ENCODE data around the gene ZNF747. TPM values are rescaled to one million over a fixed set of nuclear protein-coding genes. Genes with fewer than 3 reads are reported as not detected.

ZNF747 gene
- total RNA-seq, 2 donors from 2014 or later: 15.5 to 17.1 TPM

DNA sequence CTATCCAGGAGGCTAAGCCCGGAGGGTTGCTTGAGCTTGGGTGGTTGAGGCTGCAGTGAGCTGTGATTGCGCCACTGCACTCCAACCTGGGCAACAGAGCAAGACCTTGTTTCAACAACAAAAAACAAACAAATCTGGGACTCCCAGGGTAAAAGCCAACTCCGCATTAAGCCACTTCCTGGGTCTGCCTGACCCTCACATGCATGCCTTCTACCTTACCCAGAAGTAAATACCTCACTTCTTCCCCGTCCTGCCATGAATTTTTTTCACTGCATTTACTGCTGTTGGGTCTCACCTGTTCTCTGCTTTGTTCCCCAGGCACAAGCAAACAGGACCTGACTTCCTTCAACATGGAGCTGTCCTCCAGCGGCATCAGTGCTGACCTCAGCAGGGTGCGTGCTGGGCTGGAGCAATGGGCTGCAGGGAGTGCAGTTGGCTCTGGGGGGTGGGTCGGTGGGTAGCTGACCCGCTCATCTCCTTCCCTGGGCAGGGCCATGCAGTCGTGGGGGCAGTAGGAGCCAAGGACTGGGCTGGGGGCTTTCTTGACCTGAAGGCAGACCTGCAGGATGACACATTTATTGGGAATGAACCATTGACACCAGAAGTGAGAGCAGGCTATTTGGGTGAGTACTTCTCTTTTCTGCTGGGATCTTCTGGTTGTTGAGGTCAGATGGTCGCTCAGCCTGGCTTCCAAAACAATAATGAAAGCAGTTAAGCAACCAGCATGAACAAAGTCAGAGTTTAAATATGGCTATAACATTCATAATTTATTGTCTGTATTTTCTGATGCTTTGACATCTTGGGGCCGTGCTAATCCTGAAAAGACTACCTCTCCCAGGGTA, 45.7 kb downstream of the ZNF747 start:
- H3K27ac ChIP-seq (ENCODE audit: low read depth, low read length): no peak overlapping the region
- H3K4me1 ChIP-seq (ENCODE audit: control insufficient read depth, insufficient read depth, low read length): no peaks in the 10 kb centered on the region
- peak; percentile 80 for DNase-seq
- H3K4me1 Mint-ChIP-seq: peaks cover 8% of the 10 kb centered on the region
- H3K9me3 Mint-ChIP-seq: no peaks in the 10 kb centered on the region
- no peaks in the 10 kb centered on the region for H3K27me3 ChIP-seq (ENCODE audit: control insufficient read depth, insufficient read depth, low read length, poor library complexity, severe bottlenecking)
- TF ChIP-seq, protein P1, sequence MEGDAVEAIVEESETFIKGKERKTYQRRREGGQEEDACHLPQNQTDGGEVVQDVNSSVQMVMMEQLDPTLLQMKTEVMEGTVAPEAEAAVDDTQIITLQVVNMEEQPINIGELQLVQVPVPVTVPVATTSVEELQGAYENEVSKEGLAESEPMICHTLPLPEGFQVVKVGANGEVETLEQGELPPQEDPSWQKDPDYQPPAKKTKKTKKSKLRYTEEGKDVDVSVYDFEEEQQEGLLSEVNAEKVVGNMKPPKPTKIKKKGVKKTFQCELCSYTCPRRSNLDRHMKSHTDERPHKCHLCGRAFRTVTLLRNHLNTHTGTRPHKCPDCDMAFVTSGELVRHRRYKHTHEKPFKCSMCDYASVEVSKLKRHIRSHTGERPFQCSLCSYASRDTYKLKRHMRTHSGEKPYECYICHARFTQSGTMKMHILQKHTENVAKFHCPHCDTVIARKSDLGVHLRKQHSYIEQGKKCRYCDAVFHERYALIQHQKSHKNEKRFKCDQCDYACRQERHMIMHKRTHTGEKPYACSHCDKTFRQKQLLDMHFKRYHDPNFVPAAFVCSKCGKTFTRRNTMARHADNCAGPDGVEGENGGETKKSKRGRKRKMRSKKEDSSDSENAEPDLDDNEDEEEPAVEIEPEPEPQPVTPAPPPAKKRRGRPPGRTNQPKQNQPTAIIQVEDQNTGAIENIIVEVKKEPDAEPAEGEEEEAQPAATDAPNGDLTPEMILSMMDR (conservative IDR thresholded peaks at IDR 0.05): no peak
- H3K4me3 Mint-ChIP-seq: no peak overlapping the region
- H3K27ac Mint-ChIP-seq: peak overlapping the region; percentile 45
- no peak overlapping the region for H3K9ac ChIP-seq (ENCODE audit: extremely low read depth, low read length, poor library complexity, severe bottlenecking)
- H3K27me3 Mint-ChIP-seq (ENCODE audit: insufficient read depth): peaks cover 4% of the 10 kb centered on the region
- H3K36me3 ChIP-seq (ENCODE audit: control insufficient read depth, insufficient read depth, low read length): no peaks in the 10 kb centered on the region
- no peaks in the 10 kb centered on the region for H3K36me3 Mint-ChIP-seq (ENCODE audit: low read depth)
- H3K4me3 ChIP-seq (ENCODE audit: low read length): no peak overlapping the region
- 74 to 78% methylated on average over 8 to 11 of the region's 11 CpGs for WGBS, 2 experiments (ENCODE audit: insufficient coverage in 1 of 2, insufficient read length in 1 of 2)
- H3K9me3 ChIP-seq (ENCODE audit: control insufficient read depth, low read length): no peaks in the 10 kb centered on the region

DNA sequence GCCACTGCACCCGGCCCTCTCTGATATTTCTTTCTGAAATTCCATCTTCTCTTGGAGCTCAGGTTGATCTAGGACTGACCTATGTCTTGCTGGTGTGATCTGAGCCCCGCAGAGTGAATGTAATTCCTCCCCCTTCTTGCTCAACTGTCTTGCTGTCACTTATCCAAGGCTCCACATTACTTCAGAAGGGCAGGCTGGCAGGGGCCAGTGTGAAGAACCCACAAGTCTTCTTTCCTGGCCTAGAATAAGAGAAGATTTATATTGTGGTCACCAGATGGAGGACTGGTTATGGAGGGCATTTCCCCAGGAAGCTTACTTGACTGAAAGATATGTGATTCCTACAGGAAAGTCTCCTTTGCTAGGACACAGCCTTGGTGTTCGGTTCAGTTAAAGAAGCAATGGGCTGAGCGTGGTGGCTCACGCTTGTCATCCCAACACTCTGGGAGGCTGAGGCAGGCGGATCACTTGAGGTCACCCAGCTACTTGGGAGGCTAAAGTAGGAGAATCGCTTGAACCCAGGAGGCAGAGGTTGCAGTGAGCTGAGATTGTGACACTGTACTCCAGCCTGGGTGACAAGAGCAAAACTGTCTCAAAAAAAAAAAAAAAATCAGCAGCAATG, 48.7 kb downstream of the ZNF747 start:
- DNase-seq: no peak
- 92% methylated on average over 6 to 7 of the region's 7 CpGs for WGBS, 2 experiments (ENCODE audit: insufficient coverage in 1 of 2, insufficient read length in 1 of 2)
- H3K36me3 ChIP-seq (ENCODE audit: control insufficient read depth, insufficient read depth, low read length): no peaks in the 10 kb centered on the region

DNA sequence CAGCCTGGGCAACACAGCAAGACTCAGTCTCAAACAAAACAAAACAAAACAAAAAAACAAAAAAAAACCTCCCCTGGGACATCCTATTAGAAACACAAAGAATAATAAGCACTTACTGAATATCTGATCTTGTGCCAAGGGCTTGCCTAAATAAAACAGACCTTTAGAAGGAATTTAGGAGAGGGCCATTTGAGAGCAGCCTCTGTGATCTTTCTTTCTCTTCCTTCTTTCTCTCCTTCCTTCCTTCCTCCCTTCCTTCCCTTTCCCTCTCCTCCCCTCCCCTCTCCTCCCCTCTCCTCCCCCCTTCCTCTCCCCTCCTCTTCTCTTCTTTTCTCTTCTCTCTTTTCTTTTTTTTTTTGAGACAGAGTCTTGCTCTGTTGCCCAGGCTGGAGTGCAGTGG, 49.8 kb downstream of the ZNF747 start:
- Mint-ChIP-seq H3K4me3 (no peak overlapping the region), H3K4me1 (peaks cover 8% of the 10 kb centered on the region), H3K27me3 (ENCODE audit: insufficient read depth) (peaks cover 10% of the 10 kb centered on the region), H3K27ac (no peak overlapping the region), H3K9me3 (no peaks in the 10 kb centered on the region), H3K36me3 (ENCODE audit: low read depth) (no peaks in the 10 kb centered on the region)
- Histone ChIP-seq H3K36me3 (ENCODE audit: control insufficient read depth, insufficient read depth, low read length) (no peaks in the 10 kb centered on the region), H3K9me3 (ENCODE audit: control insufficient read depth, low read length) (no peaks in the 10 kb centered on the region), H3K4me1 (ENCODE audit: control insufficient read depth, insufficient read depth, low read length) (no peaks in the 10 kb centered on the region), H3K9ac (ENCODE audit: extremely low read depth, low read length, poor library complexity, severe bottlenecking) (no peak overlapping the region), H3K27ac (ENCODE audit: low read depth, low read length) (no peak overlapping the region), H3K27me3 (ENCODE audit: control insufficient read depth, insufficient read depth, low read length, poor library complexity, severe bottlenecking) (no peaks in the 10 kb centered on the region), H3K4me3 (ENCODE audit: low read length) (no peak overlapping the region)
- TF ChIP-seq, protein P1 (conservative IDR thresholded peaks at IDR 0.05): no peak
- no peak for DNase-seq

More for the DNA sequence above, 48.7 kb downstream of the ZNF747 start:
- no peak overlapping the region for H3K27ac ChIP-seq (ENCODE audit: low read depth, low read length)
- no peaks in the 10 kb centered on the region for H3K36me3 Mint-ChIP-seq (ENCODE audit: low read depth)
- no peak overlapping the region for H3K4me3 ChIP-seq (ENCODE audit: low read length)
- TF ChIP-seq, protein P1 (conservative IDR thresholded peaks at IDR 0.05): no peak
- no peaks in the 10 kb centered on the region for H3K9me3 ChIP-seq (ENCODE audit: control insufficient read depth, low read length)
- H3K4me1 ChIP-seq (ENCODE audit: control insufficient read depth, insufficient read depth, low read length): no peaks in the 10 kb centered on the region
- peaks cover 7% of the 10 kb centered on the region for H3K27me3 Mint-ChIP-seq (ENCODE audit: insufficient read depth)
- no peaks in the 10 kb centered on the region for H3K9me3 Mint-ChIP-seq
- no peak overlapping the region for H3K9ac ChIP-seq (ENCODE audit: extremely low read depth, low read length, poor library complexity, severe bottlenecking)
- H3K27ac Mint-ChIP-seq: no peak overlapping the region
- peaks cover 8% of the 10 kb centered on the region for H3K4me1 Mint-ChIP-seq
- H3K4me3 Mint-ChIP-seq: no peak overlapping the region
- no peaks in the 10 kb centered on the region for H3K27me3 ChIP-seq (ENCODE audit: control insufficient read depth, insufficient read depth, low read length, poor library complexity, severe bottlenecking)

All from endodermal cell (in vitro differentiated cells).